NCI-H345 (cell line): ENCODE data around the gene FSD2.
"Not testable (repeated sequence)": the region's sequence is repeated elsewhere in the genome, so short reads cannot be mapped to it uniquely, and the experiment has no call there.

Experiments used
- DNase-seq: peaks from one replicate; lab custom pipeline; 2025; lab: John Stamatoyannopoulos, UW

Gene FSD2

DNA sequence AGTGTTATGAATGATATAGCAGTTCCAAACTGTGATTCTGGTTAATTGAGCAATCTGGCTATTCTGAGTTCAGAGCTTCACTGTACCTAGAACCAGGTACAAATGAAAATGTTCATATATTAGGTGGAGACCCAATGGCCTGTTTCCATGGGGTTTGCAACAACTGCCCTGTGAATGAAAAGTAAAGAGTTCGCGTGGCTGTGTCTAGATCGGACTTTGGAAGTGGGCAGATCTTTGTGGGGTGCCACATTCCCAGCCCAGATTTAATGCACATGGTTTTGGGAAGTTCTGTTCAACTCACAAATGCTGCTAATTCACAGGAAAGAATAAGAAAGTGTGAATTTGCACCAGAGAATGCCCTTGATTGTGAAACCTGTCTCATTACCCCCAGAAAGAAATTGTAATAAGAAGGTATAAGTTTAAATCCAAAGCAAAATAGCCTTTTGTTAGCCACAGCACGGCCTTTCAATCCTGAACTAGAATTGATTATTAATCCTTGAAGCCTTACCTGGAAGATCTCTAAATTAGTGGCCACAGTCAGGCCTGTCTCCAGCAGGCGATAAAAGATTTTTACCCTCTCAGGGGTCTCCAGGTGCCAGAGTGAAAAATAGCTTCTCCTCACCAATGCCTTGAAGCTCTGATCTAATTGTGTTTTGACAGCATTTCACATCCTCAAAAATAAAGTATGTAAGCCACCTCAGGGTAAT is 26.2 kb upstream of the FSD2 start:
- no peak for DNase-seq

DNA sequence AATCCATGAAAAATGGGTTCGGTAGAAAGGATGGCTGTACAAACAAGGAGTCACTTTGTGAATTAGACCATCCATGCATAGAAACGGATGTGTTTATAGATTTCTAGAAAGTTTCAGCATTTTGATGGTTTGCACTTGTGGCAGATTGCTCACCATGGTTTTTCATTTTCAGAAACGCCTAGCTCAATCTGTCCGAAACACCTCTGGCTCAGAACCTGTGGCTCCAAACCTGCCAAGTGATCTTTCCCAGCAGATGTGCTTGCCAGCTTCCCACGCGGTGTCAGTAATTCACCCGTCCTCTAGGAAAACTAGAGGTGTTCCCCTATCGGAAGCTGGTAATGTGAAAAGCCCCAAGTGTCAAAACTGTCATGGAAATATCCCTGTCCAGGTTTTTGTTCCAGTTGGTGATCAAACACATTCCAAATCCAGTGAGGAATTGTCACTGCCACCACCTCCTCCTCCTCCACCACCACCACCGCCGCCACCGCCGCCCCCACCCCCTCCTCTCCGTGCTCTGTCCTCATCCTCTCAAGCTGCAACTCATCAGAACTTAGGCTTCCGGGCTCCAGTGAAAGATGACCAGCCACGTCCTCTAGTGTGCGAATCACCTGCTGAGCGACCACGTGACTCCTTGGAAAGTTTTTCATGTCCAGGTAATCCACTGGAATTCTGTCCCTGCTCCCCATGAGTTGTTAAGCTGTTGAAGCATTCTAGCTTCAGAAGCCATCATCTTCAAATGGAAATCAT is 24.7 kb upstream of the FSD2 start:
- no peak for DNase-seq

DNA sequence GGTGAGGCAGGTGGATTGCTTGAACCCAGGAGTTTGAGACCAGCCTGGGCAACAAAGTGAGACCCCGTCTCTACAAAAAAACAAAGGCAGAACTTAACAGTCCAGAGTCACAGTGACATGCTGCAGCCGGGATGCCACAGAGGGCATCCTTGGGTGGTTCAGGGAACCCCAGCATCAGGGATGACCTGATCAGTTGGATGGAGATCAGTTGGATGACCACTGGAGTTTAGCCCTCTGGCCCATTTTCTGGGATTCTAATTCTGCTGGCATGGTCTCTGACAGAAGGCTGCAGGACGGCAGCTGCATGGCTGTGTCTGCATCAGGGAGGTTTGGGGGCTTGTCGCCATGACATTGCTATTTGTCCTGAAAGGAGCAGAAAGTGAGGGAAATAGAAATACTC is 23.4 kb upstream of the FSD2 start:
- DNase-seq: no peak

DNA sequence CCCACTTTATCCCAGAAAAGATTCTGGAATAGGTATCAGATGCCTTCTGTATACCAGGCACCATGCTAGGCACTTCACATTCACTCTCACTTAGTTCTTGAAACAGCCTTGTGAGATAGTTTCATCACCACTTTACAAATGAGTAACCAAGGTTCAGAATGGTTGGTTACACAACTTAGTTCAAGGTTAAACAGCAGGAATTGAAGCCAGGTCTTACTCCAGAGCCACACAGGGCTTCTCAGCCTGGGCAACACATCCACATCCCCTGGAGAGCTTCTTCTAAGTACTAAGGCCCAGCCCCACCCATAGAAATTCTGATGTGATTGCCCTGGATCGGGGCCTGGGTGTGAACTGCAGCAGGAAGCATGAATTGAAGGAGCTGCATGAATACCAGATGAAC is 22.2 kb upstream of the FSD2 start:
- no peak for DNase-seq

DNA sequence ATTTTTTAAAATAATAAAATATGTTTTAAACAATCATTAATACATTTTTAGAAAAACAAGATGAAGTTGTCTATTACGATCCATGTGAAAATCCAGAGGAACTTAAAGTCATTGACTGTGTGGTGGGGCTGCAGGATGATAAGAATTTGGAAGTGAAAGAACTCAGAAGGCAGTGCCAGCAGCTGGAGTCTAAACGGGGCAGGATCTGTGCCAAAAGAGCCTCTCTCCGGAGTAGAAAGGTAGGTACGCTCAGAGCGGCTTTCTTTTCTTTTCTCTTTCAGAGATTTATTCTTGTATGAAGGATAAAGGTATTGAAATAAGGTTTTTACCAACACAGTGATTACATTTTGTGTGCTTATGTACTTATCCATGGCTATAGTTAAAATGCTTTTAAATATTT is 17.2 kb upstream of the FSD2 start:
- DNase-seq: no peak

DNA sequence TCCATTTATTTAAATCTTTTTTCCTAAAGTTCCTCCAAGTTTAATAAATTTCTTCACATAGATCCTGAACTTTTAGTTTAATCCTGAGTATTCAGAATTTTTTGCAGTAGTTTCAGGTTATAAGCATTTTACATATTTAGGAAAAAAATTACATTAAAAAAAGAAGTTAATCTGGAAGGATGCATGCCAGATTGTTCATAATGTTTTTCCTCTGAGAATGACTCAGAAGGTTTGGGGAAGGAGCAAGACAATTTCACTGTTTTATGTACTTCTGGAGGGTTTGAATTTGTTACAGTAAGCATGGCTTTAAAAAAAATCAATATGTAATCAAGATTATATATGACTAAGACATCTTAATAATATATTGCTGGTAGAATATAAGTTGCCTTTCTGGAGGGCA is 16.0 kb upstream of the FSD2 start:
- DNase-seq: not testable (repeated sequence)

DNA sequence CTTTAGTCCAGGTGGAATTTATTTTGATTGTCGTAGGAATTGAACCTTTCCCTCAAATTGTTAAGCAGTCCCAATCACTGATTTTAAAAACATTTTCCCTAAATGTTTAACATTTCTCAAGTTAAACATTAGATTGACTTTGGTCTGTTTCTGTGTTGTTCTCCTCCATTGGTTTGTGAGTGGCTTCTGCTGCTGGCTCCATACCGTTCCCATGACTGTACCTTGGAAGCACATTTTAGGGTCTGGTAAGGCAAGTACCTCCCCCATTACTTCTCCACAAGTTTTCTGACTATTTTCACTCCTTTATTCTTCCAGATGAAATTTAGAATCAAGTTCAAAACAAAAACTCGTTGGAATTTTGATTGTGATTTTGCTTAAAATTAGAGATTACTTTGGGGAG is 15.5 kb upstream of the FSD2 start:
- not testable (repeated sequence) for DNase-seq

DNA sequence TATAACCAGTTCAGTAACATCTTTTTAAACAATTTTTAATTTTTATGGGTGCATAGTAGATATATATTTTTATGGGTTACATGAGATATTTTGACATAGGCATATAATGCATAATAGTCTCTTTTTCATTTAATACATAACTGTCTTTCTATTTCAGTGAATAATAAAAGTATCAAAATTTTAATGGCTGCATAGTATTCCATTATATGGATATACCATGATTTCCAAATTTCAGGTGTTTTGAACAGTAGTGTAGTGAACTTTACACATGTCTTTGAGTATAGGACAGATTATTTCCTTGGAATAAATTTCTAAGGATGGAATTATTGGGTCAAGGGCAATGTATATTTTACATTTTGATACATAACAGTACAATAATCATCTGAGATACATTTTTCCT is 14.3 kb upstream of the FSD2 start:
- no peak for DNase-seq

DNA sequence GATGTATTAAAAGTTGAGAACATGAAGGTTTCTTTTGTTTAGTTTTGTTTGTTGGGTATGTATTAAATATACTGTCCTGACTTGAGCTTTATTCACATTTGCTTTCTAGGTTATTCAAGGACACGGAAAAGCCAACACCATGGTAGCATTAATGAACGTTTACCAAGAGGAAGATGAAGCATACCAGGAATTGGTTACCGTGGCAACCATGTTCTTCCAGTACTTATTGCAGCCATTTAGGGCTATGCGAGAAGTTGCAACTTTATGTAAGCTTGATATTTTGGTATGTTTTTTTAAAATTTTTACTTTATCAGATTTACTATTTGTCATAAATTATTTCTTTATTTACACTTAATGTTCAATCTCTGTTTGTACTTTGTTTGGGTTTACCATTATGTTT is 7.1 kb upstream of the FSD2 start:
- no peak for DNase-seq

DNA sequence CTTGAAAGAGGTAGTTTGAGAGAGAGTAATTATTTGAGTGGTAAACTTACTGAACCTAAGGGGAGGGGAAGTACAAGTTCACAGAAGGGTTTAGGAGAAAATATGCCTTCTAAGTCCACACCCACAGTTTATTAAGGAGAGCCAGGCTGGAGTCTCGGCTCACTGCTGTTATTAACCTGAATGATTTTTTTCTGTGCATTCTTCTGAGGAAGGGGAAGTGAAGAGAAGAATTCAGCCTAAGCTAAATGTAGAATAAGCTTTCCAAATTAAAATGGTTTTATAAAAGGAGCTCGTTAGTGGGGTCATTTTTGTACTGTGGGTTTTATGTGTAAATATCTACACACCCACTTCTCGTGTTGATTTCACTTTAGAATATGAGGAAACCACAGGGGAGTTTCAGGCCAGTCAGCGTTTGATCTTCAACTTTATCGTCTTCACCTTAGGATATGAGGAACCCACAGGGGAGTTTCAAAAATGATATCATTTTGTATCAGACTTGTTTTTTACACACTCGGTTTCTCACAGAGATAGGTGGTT is 5.1 kb upstream of the FSD2 start:
- DNase-seq: no peak

DNA sequence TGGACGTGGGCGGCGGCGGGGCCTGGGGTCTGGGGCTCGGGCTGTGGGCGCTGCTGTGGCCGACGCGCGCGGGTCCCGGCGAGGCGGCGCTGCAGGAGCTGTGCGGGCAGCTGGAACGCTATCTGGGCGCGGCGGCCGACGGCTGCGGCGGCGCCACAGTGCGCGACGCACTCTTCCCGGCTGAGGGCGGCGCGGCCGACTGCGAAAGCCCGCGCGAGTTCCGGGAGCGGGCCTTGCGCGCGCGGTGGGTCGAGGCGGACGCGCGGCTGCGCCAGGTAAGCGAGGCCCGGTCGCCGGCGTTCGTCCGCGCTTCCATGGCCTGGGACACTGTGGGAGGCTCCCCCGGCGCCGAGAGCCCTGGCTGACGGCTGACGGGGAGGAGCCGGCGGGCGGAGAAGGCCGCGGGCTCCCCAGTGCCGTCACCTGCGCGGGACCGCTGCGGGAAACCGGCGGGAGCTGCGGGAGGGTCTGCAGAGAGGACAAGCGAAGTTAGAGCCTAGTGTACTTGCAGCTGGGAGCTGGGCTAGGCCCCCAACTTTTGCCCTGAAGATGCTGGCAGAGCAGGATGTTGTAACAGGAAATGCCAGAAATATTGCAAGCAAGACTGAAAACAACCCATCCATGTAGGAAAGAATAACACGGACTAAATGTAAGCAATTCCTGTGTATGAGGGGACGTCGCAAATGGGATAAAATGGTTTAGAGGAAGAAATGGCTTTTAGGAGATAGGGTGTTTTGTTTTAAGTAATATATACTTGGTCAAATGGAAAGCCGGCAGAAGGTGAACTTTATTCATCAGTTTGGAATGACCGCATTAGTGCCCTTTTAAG is 4.4 kb upstream of the FSD2 start:
- peak; percentile 41 for DNase-seq

DNA sequence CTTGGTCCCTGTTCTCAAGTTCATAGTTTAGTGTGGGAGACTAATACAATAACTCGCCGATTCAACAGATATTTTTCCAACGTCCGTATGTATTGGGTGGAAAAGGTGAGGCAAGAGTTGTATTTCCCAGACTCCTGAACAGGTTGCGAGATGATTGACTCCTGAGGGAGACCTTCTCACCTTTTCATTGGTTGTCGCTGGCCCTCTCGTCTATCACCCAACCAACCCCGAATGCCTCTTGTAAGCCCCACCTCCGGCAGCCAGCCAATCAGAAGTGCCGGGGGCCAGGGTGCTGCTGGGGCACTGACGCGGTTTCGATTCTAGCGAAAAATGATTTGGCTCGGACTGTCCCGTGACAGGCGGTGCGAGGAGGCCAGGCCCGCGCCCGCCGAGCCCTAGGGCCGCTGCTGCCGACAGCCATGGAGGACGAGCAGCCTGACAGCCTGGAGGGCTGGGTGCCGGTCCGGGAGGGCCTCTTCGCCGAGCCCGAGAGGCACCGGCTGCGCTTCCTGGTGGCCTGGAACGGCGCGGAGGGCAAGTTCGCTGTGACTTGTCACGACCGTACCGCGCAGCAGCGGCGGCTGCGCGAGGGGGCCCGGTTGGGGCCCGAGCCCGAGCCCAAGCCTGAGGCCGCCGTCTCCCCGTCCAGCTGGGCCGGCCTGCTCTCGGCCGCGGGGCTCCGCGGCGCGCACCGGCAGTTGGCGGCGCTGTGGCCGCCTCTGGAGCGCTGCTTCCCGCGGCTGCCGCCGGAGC is 3.6 kb upstream of the FSD2 start, which contains the start of gene WHAMM:
Gene WHAMM, plus strand, starts transcription at position 321 of the 753 bp plus-strand sequence. Its CDS starts 99 bp downstream, at position 420.
- DNase-seq: peak; percentile 96

DNA sequence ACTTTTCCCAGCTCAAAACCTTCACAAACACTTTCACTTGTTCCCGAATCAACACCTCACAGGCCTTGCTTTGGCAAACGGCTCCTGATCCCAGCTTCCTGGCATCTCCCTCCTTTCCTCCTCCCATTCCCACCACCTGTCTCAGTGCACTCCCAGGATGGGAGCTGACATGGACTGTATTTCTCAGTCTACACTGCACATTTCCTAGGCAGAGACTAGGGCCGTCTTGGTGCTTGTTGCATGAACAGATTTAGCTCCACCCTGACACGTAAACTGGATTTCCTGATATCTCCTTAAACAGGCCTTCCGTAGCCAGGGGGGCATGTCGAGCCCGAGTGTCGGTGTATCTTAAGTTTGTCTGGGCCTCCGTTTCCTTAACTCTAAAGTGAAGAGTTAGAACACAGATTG is 2.8 kb upstream of the FSD2 start:
- DNase-seq: no peak

DNA sequence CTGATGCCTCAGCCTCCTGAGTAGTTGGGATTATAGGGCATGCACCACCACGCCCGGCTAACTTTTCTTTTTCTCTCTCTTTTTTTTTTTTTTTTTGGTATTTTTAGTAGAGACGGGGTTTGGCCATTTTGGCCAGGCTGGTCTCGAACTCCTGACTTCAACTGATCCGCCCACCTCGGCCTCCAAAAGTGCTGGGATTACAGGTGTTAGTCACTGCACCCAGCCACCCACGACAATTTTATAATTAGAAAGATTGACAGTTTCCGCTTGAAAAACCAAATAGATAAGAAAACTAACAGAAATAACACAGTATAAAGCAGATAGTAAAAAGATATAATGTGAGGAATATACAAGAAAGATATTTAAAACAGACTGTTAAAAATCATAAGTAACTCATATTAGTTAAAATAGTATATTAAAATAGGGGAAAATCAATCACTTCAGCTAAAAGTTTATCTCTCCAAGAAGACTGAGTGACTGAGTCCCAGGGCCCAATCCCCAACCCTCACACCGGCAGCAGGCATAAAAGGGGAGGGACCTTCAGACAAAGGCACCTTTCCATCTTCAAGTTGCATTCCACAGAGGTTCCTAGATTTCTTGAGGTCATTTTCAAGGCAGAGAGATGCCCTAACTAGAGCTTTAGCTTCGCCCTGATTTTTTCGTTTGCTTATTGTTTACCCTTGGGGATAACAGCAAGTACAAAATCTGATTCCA is 2.2 kb upstream of the FSD2 start:
- DNase-seq: no peak

DNA sequence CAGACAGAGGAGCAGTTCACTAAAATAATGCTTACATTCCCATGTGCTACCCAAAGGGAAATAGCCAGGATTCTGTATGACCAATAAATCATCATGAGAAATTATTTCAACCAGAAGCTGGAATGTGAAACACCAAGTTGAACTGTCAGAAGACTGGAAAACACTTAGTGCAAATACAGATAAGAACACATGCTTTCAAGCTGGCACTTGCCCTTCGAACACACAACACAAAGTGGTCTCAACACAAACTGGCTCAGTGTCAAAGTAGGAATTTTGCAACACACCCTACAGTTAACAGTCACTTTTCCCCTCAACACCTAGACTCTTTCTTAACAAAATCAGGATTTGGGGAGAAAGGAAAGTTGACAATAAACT is 1.3 kb downstream of the FSD2 start:
- no peak for DNase-seq

DNA sequence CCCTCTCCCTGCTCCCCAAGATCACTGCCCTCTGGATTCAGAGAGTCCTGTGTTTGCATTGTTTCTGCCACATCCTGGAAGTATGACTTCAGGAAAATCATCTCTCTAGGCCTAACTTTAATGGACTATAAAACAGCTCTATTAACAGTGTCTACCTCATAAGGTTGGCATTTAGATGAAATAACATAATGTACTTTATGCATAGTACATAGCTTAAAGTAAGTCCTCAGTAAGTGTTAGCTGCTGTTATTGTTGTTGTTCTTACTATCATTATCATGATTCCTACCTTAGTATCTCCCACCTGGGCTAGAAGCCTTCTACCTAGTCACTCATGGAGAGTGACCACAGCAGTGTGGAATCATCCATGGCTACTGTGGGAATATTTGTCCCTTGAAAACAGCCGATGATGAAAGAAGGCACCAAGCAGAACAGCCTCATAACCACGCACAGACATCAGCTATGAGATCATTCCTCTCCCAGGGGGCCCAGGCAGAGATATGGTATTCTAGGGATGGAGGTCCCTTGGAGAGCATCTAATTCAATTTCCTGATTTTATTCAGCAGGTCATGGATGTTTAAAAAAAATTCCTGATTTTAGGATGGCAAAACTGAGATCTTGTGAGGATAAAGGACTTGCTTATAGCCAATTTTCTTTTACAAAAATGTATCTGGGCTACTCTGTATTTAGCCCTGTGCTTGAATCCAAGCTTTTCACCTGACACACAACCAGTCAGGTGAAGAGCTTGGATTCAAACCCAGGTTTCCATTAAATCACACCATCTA is 1.9 kb downstream of the FSD2 start:
- DNase-seq: no peak

DNA sequence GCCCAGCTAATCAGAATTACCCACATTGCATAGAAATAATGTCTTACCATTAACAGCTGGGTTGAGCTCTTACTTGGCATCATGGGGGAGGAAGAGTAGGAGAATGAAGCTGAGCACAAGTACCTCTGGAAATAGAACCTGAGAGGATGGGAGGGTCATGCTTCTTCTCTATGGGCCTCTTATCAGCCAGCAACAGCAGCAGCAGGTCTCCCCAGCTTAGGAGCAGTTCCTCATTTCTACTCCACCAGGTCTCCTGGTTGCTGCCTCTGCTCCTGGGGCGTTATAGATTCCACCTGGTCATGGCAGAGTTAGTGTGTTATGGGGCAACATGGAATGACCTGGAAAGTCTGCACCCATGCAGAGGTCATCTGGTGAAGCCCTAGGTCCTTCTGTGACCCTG is 3.4 kb downstream of the FSD2 start:
- DNase-seq: no peak

DNA sequence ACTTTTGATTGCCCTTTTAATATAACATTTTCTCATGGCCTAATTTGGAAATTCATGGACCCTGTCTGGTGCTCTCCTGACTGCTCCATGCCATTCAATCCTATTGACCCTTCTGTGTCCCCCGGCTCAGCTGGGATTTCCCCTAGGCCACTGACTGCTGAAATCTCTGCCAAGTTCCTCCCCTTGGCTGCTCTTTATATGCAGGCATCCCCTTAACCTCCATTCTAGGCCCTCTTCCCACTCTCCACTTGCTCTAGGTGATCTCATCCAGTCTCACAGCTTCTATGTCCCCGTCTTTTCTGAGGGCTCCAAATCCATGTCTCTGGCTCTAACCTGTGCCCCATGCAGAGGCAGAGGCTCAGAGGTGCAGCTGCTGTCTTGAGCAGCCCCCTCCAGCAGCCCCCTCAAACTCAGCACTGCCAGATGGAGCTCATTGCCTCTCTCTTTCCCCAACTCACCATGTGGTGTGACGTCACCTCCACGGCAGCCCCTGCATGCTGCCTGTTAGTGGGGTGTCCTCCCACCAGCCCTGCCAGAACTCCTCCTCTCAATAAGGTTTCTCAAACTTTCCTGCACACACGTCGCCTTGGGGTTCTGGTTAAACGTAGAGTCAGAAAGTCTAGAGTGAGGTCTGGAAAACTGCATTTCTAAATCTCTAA is 6.6 kb downstream of the FSD2 start:
- DNase-seq: no peak

DNA sequence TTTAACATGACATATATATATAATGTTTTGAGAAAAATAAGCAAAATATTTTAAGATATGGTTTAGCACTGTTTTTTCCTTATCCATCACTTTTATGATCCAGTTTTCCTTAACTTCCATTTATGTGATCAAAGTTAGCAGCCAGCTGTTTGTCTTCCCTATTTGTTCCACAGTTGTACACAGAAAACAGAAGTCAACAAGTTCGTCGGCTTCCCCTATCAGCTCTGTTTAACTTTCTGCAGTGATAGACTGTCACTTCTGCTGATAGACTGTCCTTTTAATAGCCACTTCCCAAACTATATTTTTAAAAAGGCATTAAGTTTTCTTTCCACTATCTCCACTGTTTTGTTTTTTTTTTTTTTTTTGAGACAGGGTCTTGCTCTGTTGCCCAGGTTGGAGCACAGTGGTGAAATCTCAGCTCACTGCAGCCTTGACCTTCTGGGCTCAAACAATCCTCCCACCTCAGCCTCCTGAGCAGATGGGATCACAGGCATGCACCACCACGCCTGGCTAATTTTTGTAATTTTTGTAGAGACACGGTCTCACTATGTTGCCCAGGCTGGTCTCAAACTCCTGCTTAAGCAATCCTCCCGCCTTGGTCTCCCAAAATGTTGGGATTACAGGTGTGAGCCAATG is 7.2 kb downstream of the FSD2 start:
- DNase-seq: no peak
